Stimulated activated CD8-positive, alpha-beta memory T cell treated with anti-CD3 and anti-CD28 coated beads, Interleukin-12 subunit alpha, Interleukin-12 subunit beta, amount 100 ng/mL, for 1 hour (primary cell): ENCODE measurements around the gene ARRB1.
"Not testable (repeated sequence)": the region's sequence is repeated elsewhere in the genome, so short reads cannot be mapped to it uniquely, and the experiment has no call there.

Source experiments
- DNase-seq: peaks from one replicate; pipeline ENCODE4 v3.0.0-alpha.2; 2020; ENCODE audit warnings: low read depth

The ARRB1 gene

GRCh38 chr11:75298976-75299260, 52.5 kb downstream of the ARRB1 start:
- no peak for DNase-seq

DNA sequence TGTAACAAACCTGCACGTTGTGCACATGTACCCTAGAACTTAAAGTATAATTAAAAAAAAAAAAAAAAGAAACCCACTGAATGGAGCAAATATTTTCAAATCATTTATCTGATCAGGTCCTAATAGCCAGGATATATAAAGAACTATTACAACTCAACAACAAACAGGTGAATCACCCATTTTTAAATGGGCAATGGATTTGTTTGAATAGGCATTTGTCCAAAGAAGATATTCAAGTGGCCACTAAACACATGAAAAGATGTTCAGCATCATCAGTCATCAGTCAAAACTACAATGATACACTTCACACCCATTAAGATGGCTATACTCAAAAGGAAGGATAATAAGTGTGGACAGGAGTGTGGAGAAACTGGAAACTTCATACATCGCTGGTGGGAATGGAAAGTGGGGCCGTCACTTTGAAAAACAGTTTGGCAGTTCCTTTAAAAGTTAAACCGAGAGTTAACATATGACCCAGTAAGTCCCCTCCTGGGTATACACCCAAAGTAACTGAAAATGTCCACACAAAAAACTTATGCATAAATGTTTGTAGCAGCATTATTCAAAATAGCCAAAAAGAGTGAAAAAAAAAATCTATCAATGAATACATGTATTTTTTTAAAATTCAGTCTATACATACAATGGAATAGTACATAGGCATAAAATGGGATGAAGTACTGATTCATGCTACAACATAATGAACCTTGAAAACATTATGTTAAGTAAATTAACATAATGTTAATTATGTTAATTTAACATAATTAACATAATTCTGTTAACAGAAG, 53.1 kb downstream of the ARRB1 start:
- DNase-seq: no peak

- DNase-seq: no peak
Observed at GRCh38 chr11:75293903-75294302, 57.6 kb downstream of the ARRB1 start.

- no peak for DNase-seq
Observed at GRCh38 chr11:75292943-75293342, 58.5 kb downstream of the ARRB1 start.

DNA sequence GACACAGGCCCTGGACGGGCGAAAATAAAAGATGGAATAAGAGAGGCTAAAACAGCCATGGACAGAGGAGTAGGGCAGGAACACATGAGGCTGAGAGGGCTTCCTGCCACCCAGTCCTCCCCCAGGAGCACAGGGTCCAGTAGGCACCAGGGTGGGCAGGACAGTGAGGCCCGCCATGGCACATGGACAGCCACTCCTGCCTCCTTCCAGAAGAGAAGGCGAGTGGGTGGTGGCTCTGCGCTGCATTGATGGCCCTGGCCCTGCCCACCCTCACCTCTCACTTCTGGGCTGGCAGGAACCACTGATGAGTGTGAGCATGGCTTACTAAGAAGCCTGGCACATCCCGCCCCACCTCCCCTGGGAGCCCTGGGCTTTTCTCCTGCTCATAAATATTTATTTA, 59.7 kb downstream of the ARRB1 start:
- DNase-seq: no peak

GRCh38 chr11:75289919-75290318, 61.5 kb downstream of the ARRB1 start:
- DNase-seq: no peak

GRCh38 chr11:75289511-75289760, 62.0 kb downstream of the ARRB1 start:
- no peak for DNase-seq

GRCh38 chr11:75287579-75287978, 63.9 kb downstream of the ARRB1 start:
- DNase-seq: no peak

DNA sequence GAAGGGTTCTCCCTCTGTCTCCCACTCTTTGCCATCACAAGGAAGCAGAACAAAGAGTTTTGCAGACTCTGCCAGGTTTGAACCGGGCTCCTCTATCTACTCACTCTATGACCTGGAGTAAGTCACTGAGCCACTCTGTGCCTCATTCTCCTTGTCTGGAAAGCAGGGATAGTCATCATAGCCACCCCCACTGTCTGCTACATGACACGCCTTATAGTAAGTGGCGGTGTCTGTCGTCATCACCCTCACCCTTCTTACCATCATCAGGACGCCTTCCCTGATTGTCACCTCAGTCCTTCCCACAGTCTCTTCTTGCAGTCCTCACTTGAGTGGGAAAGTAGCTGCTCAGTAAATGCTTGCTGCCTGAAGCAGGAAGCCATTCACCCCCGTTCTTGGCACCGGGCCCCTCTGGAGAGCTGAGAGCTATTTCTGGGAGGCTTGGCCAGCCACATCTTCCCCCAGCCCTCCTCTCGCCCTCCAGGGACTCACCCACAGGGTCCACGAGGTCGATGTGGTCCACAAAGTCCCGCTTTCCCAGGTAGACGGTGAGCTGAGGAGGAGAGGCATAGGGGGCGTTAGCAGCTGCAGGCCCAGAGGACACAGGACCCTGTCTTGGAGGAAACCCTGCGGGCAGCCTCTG, 64.5 kb downstream of the ARRB1 start:
- DNase-seq: no peak

- no peak for DNase-seq
Observed at GRCh38 chr11:75285776-75286360, 65.6 kb downstream of the ARRB1 start.

GRCh38 chr11:75283391-75283931, 68.0 kb downstream of the ARRB1 start:
- DNase-seq: no peak

DNA sequence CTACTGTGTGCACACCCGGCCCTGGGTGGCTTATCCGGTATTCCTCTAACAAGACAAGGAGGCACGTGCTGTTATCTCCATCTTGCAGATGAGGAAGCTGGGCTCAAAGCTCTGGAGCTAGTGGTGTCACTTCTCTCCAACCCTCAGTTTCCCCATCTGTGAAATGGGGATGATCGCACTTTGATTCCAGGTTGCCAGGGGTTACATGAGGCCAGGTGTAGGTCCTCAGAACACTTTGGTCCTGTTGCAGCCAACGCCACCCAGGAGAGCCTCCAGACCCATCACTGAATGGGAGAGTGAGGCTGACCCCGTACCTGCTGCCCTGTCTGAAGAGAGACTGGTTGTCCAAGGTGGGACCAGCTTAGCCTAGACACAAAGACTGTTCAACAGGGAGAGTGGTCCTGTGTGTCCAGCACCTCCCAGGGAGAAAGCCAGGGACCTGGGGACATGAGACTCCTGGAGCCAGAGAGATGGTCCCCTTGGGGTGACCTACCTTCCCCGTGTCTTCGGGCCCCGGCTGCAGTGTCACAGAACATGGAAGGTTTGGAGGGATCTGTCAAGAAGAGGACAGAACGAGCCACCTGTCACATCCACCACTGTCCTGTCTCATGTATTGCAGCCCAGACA, 69.9 kb downstream of the ARRB1 start:
- DNase-seq: no peak

GRCh38 chr11:75280770-75281468, 70.5 kb downstream of the ARRB1 start:
- DNase-seq: no peak

DNA sequence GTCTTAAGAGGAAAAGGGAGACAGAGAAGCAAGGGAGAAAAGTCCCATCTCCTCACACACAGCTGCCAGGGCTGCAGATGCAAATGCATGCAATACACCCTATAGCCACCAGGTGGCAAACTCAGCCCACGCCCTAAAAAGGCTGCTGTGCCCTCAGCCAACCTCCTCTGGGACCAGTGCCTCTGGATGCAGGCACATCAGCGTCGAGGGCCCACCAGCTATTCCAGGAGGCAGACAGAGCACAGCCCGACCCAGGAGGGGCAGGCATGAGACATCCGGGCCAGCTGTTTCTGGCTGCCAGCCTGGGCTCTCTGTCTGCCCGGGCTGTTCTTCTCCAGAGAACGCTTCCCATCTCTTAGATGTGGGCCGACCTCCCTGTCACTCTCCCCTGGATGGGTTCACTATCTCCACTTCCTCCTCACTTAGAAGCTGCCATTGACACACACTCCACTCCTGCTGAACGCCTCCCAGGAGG, 71.2 kb downstream of the ARRB1 start:
- peak; percentile 63 for DNase-seq

- DNase-seq: no peak
Observed at GRCh38 chr11:75279273-75279672, 72.2 kb downstream of the ARRB1 start.

DNA sequence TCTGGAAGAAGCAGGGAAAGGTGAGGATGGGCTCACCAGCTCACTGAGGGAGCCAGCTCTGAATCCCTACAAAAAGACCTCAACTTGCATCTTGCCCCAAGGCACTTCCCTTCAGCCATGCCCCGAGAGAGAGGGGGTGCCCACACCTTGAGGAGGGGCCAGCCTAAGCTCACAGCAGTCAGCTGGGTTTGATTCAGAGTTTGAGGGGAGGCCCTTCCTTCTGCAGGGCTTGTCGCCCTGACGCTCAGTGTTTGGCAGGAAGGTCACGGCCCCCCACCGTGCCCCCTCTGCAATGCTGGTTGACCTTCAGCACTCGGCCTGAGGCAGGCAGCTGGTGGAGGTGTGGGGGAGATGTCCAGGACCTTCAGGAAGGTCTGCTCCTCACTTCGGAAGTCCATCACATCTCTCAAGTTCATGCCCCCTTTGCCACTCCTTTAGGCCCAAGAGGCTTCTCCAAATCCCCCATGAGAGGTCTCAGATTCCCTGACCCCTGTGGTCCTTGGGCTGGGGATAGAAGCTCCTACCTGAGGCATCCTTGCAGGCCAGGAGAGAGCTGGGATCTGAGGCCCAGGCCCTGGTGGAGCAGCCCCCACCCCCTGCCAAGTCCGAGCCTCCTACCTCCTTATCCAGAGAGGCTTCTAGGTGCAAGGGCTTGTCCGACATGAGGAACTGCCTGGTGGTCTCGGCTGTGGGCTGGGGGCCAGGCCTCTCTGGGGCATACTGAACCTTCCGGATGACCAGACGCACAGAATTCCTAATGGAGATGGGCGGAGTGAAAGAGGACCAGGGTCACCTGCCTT, 73.3 kb downstream of the ARRB1 start:
- DNase-seq: no peak

GRCh38 chr11:75277211-75277805, 74.2 kb downstream of the ARRB1 start:
- DNase-seq: no peak

GRCh38 chr11:75276686-75277085, 74.8 kb downstream of the ARRB1 start:
- DNase-seq: no peak

DNA sequence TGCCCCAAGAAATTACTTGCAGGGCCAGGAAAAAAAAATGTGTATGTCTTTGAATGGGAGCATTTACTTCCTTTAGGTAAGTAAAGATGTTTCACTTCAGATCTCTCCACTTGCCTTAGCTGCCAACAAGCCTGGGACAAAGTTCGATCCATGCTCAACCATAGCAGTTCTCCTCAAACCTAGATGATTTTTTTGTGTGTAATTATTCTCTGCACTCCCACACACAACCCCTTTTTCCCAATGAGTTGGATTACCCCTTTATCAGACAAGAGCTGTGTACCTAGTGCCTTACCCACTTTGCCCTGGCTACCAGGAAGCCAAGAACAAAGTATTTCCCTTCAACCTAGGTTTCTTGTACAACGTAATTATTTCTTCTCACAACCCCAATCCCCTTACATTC, 75.3 kb downstream of the ARRB1 start:
- DNase-seq: no peak

DNA sequence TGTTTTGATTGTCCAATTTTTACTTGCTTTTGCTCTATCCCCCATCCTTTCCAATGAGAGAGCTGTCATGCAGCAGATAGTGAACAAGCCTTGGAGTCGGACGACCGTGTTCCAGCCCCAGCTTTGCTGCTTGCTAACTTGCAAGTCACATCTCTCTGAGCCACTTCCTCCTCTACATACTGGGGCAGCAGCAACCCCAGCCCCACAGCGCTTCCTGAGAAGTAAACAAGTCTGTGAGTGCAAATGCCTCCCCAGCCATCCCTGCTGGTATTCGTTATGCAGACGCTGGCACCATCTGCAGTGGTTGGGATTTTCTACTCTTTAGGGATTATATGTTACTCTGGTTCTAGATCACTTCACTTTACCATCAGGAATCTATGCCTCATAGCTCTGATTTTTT, 75.9 kb downstream of the ARRB1 start:
- peak; percentile 65 for DNase-seq

DNA sequence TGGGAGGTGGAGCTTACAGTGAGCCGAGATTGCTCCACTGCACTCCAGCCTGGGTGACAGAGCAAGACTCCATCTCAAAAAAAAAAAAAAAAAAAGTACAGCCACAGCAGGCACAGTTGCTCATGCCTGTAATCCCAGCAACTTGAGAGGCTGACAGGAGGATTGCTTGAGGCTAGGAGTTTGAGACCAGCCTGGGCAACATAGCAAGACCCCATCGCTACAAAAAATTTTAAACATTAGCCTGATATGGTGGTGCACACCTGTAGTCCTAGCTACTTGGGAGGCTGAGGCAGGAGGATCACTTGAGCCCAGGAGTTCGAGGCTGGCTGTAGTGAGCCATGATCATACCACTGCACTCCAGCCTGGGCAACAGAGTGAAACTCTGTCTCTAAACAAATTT, 76.7 kb downstream of the ARRB1 start:
- DNase-seq: not testable (repeated sequence)
